Activated T-helper 9 cell treated with anti-CD3 and anti-CD28 coated beads, Interleukin-2, amount 50 U/mL, for 16 hours (primary cell): ENCODE data around the gene SYNGR1.
"Not testable (repeated sequence)": the region's sequence is repeated elsewhere in the genome, so short reads cannot be mapped to it uniquely, and the experiment has no call there.

Experiments used
- DNase-seq: peaks from one replicate; pipeline ENCODE4 v3.0.0-alpha.2; 2020; ENCODE audit warnings: low read depth

SYNGR1 gene

DNA sequence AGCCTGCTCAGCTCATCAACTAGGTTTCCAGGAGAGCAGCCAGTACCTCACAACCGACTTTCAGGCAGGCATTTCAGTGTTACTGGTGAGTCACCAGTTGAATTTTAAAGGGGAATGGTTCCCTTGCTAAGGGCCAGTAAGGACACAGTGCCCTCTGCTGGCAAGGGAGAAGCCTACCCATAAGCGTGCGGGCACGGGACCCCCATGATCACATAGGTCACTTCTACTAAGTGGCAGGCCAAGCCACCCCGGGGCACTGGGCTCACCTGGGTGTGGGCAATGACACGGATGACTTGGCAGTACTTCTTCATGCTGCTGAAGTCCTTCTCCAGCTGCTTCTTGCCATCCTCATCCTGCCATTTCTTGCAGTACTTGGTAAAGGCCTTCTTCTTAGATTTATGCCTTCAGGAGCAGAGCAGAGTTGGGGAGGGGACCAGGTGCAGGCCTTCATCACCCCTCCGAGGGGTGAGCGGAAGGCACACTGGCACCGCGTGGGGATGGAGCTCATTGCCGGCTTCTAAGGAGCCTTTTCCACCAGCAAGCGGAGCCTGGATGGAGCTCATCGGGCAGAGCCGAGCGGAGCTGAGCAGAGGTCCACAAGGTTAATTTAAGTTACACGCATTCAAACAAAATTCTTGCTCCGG lies 33.2 kb upstream of the SYNGR1 start:
- DNase-seq: peak; percentile 68

GRCh38 chr22:39317084-39317774 lies 32.6 kb upstream of the SYNGR1 start:
- DNase-seq: no peak

- no peak for DNase-seq
These were observed 31.9 kb upstream of the SYNGR1 start for GRCh38 chr22:39317775-39318506.

- no peak for DNase-seq
These were observed 31.1 kb upstream of the SYNGR1 start for GRCh38 chr22:39318507-39319283.

DNA sequence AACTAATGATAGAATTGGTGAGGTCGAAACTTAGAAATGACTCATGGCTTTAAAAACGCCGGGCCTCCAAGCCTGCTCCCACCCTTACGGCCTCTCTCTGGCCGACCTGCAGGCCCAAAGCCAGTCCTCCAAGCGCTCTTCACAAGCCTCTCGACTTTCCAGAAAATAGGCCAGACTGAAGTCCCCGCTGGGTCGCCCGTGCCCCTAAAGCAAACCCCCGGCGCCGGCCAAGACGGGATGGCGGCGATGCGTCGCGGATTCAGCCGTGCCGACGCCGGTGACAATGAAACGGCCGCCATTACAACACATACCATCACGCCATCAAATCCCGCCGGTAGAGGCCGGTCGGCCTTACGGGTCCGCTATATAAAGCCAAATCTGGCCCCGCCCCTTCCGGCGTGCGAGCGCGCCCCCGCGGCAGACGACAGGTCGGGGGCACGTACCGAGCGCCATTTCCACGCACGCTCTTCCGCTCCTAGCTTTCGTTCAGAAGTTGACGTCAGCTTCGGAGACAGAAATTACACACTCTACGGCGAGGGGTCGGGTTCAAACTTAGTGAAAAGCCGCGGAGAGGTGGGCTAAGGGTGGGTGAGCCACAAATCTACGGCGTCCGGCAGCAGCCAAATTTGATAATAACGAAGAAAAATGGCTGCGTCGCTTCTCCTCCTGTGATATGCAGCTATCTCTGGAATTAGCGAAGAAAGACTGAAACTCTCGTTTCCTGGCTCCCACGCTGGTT lies 30.3 kb upstream of the SYNGR1 start, which contains the start of gene RPL3:
RPL3 (minus strand) TSS at position 340 of the 739 bp plus-strand sequence; CDS start at position 314, 26 bp downstream.
- DNase-seq: peak; percentile 95

DNA sequence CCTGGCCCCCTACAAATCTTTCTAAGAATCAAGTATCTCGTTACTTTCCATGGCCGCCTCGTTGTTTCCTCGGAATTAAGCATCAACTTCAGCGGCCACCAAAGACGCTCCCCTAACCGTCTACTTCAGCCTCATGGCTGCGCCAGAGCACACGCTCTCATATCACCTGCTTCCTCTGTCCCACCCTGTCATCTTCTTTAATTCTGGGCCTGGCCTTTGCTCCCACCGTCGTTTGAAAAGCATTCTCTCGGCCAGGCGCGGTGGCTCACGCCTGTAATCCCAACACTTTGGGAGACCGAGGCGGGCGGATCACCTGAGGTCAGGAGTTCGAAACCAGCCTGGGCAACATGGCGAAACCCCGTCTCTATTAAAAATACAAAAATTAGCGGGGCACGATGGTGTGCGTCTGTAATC lies 29.2 kb upstream of the SYNGR1 start:
- not testable (repeated sequence) for DNase-seq

DNA sequence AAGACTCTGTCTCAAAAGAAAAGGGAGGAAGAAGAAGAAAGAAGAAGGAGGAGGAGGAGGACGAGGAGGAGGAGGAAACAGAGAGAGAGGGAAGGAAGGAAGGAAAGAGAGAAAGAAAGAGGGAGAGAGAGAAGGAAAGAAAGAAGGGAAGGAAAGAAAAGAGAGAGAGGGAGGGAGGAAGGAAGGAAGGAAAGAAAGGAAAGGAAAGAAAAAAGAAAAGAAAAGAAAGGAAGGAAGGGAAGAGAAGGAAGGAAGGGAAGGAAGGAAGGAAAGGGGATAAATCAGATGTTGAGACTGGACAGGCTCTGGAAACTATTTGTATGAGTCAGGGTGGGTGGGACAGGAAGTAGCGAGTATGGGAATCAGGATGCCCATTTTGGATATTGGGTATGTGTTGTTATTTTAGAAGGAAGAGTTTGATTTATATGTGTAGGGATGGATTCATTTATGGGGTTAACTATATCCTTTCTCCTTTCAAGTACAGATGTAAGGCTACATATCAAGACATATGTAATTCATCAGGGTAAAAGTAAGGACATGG lies 24.3 kb upstream of the SYNGR1 start:
- no peak for DNase-seq

GRCh38 chr22:39327995-39328754 lies 21.6 kb upstream of the SYNGR1 start:
- DNase-seq: no peak

DNA sequence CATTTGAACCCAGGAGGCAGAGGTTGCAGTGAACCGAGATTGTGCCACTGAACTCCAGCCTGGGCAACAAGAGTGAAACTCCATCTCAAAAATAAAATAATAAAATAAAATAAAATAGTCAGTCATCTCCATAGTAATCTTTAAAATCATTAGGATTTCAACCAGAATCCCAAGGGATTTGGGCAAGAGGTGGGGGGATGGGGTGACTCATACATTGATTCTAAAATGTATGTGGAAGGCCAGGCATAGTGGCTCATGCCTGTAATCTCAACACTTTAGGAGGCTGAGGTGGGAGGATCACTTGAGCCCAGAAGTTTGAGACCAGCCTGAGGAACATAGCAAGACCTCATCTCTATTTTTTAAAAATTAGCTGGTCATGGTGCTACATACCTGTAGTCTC lies 19.2 kb upstream of the SYNGR1 start:
- DNase-seq: not testable (repeated sequence)

DNA sequence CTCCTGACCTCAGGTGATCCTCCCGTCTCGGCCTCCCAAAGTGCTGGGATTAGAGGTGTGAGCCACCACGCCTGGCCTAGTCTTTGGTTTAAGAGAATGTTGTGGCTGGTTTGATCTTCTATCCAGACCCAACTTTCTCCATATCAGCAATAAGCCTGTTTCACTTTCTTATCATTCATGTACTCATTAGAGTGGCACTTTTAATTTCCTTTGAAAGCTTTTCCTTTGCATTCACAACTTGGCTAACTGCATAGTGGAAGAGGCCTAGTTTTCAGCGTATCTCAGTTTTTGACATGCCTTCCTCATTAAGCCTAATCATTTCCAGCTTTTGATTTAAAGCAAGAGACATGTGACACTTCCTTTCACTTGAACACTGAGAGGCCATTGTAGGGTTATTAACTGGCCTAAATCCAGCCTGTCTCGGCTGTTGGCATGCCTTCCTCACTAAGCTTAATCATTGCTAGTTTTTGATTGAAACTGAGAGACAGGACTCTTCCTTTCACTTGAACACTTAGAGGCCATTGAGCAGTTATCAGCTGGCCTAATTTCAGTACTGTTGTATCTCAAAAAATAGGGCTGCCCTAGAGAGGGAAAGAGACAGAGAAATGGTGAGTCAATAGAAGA lies 17.2 kb upstream of the SYNGR1 start:
- DNase-seq: no peak

- no peak for DNase-seq
These were observed 13.4 kb upstream of the SYNGR1 start for GRCh38 chr22:39336411-39336810.

DNA sequence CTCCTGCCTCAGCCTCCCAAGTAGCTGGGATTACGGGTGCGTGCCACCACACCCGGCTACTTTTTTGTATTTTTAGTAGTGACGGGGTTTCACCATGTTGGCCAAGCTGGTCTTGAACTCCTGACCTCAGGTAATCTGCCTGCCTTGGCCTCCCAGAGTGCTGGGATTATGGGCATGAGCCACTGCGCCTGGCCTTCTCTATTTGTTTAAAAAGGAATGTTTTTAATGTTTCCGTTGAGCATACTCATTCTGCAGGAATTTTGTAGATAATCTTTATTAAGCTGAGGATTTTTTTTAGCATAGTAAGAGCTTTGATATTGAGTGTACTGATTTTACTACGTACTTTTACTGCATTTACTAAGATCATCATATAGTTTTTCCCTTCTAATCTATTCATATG lies 10.0 kb upstream of the SYNGR1 start:
- not testable (repeated sequence) for DNase-seq

DNA sequence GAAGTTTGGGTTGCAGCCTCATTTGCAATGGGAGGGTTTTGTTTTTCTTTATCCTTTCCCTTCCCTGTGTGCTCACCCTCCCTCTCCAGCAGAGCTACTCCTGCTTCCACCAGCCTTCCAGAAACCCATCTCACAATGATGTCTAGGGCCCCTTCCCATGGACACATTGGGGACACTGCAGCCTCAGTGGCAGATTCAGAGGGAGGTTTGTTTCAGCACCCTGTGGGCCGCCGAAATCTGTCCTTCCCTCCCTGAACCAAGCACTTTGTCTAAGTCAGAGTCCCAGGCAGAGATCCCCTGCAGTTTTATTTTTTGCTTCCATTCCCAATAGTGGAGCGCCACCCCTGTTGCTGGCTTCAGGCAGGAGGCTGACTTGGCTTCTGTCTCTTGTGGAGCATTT lies 8.6 kb upstream of the SYNGR1 start:
- no peak for DNase-seq

- peak; percentile 16 for DNase-seq
These were observed 6.3 kb upstream of the SYNGR1 start for GRCh38 chr22:39343259-39344045.

DNA sequence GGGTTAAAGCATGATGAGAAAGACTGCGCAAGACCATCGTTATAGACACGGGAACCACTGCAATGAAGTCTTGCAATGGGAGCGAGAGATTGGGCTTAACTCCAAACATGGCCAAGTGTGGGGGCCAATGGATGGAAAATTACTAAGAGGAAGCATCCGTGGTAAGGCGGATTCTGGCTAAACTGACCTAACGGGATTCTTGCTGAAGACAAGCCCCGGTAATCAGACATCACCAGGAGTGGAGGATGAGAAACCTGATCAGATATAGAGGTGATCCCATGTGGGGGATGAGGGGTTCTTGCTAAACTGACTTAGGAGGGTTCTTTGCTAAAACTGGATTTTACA lies 5.8 kb upstream of the SYNGR1 start:
- DNase-seq: no peak

- DNase-seq: no peak
These were observed 4.6 kb upstream of the SYNGR1 start for GRCh38 chr22:39345231-39345630.

DNA sequence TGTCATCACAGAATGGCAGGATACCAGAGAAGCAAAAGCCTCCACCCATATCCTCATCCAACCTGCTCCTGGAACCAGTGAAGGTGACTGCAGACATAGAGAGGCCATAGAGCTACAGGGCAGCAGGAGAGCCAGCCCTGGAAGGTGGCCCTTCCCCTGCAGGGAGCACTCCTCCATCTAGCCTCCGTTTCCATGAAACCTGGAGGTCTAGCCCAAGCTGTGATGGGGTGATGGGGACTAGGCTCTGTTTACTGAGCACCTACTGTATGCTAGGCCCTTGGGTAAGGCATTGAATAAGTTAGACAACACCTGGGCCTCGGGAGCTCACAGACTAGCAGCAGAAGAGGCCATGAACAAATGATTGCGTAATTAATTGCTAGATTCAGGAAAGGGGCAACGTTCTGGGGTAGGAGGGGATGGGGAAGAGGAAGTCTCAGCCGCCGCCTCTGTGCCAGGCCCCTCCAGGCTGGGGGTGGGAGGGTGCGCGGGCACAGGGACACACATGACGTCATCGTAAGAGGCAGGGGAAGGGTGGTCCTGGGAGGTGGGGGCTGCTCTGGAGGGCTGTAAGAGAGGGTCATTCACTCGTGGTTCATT lies 784 bp upstream of the SYNGR1 start:
- no peak for DNase-seq

- DNase-seq: no peak
These were observed 255 bp upstream of the SYNGR1 start for GRCh38 chr22:39349506-39349966.
